ENCODE data around the gene CFAP77.
A peak's percentile ranks its signal among the peaks of the same experiment; 100 is the strongest.

The CFAP77 gene

DNA sequence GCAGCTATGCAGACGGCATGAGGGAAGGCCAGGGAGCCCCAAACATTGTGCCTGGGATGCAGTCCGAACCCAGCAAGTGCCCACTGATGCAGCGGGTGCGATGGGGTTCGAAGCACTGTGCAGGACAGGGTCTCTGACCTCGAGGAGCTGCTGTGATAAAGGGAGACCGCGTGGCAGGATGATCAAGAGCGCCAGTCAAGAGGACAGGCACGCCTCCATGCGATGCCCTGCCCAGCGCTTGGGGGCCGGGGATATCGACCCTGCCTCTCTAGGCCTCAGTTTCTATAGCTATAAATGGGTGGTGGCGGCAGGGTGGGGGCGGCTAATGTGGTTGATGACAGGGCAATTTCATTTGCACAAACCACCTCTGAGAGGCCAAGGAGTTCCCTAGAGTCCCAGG lies 87.7 kb downstream of the CFAP77 start:
- DNase-seq = no peak

DNA sequence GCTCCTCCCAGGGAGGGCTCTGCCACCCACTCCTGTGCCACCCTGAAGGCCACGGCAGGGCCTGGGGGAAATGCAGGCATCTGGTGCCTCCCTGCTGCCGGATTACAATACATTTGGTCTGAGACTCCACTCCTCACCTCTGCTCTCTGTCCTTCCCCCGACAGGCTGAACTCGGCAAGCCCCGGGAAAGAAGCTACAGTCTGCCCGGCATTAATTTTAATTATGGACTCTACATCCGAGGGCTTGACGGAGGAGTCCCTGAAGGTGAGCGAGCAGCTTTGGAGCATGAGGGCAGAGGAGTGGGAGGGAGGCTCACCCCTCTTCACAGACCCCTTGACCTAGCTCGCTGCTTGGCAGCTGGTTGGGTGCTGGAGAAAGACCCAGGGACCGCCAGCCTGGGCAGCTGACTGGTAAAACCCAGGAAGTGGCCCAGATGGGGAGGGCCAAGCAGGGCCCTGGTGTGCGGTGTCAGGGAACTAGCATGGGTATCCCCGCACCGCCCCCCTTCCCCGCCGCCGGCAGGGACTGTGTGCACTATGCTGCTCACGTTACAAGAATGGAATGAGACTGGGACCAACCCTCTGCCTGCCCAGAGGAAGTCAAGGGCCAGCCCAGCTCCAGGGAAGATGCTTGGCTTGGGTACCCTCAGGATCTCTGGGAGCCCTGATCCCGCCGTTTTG lies 88.7 kb downstream of the CFAP77 start:
- DNase-seq = no peak

GRCh38 chr9:132499251-132499650 lies 89.2 kb downstream of the CFAP77 start:
- no peak for DNase-seq

DNA sequence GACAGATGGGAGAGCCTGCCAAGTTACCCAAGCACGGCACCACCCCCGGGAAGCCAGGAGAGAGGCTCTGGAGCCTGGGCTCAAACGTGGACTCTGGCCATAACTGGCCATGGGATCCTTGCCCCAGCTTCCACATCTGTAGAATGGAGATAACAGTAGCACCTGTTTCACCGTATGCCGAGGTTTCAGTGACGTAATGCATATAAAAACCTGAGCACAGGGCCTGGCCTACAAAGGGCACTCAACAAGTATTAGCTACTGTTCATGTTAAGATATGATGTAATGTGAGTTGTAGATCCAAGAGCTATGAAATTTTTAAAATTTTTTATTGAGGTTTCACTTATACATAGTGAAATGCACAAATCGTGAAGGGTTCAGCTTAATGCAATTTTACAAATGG lies 90.2 kb downstream of the CFAP77 start:
- no peak for DNase-seq

DNA sequence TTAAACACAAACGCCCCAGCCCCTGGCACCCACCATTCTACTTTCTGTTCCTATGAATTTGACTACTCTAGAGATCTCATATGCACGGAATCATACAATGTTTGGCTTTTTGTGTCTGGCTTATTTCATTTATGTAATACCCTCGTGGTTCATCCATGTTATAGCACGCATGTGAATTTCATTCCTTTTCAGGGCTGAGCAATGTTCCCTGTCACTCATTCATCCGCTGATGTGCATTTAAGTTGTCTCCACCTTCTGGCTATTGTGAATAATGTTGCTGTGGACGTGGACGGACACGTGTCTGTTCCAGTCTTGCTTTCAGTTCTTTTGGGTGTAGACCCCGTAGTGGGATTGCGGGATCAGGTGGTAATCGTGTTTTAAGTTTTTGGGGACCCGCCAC lies 92.5 kb downstream of the CFAP77 start:
- no peak for DNase-seq

- DNase-seq = no peak
Observed at GRCh38 chr9:132503116-132503515, 93.1 kb downstream of the CFAP77 start.

GRCh38 chr9:132504488-132504887 lies 94.5 kb downstream of the CFAP77 start:
- DNase-seq = no peak

- DNase-seq = no peak
Observed at GRCh38 chr9:132505991-132506655, 96.1 kb downstream of the CFAP77 start.

DNA sequence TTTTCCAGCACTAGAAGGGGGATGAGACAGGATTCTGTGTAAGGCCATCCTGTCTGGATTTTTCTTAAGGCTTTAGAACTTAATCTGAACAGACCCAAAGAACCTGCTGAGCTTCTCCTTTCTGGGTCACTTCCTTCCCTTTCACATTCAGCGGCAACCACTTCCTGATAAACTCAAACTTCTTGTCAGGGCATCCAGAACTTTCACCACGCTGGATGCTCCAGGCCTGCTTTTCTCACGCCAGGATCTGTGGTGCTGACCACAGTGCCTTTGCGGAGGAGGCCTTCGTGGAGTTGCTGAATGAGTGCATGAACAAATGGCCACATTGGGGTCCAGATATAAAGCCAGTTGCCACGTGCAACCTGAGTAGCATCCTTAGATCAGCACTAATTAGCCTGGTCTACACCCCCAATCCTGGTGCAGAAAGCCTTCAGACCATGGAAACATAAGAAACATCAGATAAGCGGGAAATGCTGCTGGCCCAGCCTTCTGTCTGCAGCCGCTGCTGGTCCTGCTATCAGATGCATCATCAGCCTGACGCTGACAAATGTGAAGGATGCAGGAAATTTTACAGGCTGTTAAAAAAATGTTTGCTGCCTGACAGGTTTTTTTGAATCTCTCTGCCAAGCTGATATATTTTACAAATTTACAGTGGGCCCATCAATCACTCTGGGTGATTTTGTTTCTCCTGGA lies 97.1 kb downstream of the CFAP77 start:
- DNase-seq = no peak

DNA sequence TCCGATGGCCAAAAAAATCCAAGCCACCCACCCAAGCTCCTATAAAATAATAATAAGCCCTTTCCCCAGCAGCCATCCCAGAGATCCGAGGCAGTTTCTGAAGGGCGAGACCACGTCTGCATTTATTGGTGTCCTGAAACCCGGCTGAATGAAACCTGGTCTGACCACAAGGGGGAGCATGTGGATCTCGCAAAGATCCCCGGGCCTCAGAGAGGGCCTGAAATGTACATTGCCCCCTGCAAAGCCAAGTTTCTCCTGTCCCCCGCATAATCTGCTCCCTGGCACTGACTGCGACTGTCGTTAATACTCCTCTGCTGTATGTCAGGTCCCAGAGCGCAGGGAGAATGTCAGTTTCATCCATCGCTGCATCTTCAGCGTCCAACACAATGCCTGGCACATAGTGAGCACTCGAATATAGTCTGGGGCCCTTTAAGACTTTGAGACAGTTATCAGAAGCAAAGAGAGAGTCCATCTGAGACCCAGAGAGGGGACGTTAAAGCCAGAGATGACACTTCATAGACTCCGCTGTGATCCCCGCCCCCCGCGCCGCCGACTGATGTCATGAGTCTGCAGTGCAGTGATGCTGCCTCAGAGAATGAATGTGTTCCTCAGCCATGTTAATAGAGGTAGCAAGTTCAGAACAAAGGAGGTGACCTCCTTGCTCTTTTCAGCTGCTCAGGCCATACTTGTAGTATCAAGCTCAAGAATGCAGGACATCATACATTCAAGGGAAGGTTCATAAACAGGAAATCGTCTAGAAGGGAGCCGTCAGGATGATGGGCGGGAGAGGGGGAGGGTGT lies 97.9 kb downstream of the CFAP77 start:
- DNase-seq = peak; percentile 53 to 61

GRCh38 chr9:132509928-132510874 lies 100.2 kb downstream of the CFAP77 start:
- no peak for DNase-seq

- DNase-seq = no peak
Observed at GRCh38 chr9:132511191-132511999, 101.4 kb downstream of the CFAP77 start.

GRCh38 chr9:132513416-132513815 lies 103.4 kb downstream of the CFAP77 start:
- DNase-seq = no peak

DNA sequence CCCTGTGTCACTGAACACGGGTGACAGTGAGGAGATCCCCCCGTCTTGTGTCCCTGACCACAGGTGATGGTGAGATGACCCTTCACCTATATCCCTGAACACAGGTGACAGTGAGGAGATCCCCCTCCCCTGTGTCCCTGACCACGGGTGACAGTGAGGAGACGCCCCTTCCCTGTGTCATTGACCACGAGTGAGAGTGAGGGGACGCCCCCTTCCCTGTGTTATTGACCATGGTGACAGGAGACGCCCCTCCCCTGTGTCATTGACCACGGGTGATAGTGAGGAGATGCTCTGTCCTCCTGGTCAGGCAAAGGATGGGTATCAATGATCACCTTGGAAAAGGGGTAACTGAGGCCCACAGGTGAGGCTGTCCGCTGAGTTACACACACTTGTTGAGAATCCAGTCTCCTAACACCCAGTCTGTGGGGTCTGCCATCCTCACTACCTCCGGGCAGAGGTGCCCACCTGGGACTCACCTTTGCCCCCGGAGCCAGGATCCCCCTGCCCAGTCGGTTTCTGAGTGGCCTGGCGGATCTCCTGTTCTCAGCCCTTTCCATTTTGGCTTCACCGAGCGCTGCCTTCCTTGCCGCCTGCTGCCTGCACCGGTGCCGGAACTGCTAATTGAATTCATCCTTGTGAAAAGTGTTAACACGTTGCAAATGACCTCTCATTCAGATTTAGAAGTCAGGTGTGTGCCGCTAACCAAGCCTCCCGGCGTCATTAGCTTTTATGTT lies 104.2 kb downstream of the CFAP77 start:
- no peak for DNase-seq

DNA sequence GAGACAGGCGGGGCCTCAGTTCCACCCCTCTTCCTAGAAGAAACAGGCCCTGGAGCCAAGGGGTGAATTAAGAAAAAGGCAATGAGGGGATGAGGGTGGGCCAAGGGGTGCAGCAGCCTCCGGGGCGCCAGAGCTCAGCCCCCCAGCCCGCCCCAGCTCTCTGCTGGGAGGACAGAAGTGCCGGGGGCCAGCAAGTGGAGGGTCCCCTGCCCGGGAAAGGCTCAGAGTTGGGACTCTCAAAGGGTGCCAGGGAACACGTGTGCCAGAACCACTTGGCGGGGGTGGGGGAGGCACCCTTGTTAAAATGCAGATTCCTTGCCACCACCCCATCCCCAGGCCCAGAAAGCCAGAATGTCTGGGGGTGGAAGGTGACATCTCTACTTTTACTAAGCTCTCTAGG lies 104.8 kb downstream of the CFAP77 start:
- DNase-seq = no peak

- DNase-seq = no peak
Observed at GRCh38 chr9:132516301-132516700, 106.3 kb downstream of the CFAP77 start.

- no peak for DNase-seq
Observed at GRCh38 chr9:132516911-132517310, 106.9 kb downstream of the CFAP77 start.

DNA sequence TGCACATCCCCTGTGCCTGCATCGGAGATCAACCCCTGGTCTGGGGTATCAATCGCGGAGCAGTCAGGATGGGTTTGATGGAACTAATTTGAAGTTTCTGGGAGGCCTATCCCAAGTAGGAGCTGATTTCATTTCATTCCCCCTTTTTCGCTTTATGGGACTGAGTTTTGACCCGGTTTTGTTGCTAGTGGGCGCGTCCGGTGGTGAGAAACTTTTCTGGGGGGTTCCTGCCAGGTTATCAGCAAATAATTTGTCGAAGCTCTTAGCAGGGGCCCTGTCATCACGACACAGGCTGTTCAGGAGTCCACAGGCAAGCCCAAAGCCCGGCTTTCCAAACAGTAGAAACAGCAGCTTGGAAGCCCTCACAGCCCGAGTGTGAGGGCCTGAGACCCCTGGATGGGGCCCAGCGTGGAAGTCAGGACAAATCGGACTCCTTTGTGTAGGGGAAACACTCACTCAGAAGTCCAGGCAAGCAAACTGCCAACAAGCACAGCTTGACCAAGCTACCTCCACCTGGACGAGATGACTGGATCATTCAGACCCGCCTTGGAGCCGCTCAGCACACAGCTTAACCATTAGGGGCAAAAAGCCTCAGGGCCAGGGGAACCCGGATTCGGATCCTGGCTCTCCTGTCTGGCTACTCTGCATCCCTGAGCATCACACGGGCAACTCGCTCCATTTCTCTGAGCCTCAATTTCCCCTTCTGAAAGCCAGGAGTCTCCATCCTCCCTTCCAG lies 108.0 kb downstream of the CFAP77 start:
- DNase-seq = no peak

DNA sequence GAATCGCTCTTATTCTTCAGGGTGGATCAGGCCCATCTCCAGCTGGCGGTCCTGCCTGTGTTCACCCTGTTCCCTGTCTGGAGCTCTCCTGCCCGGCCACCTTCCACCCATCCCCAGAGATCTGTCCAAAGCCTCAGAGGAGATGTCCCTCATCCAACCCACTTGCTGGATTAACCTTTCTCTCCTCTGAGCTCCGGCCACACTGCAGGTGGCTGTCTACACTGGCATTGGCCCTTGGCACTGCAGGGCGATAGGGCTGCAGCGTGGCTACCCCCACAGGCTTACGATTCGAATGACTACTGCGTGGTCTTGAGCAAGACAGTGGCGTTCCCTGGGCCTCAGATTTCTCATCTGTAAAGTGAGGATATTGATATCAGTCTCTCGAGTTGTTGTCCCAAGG lies 108.6 kb downstream of the CFAP77 start:
- DNase-seq = no peak

- DNase-seq = no peak
Observed at GRCh38 chr9:132519033-132519432, 109.0 kb downstream of the CFAP77 start.
